GM12873 (cell line): ENCODE measurements around the gene LNPEP.

Source experiments
- TF ChIP-seq, protein P1 (sequence below): IDR thresholded peaks from 2 replicates; pipeline ENCODE4 v1.5.1; 2012; ENCODE audit warnings: low read depth, mild to moderate bottlenecking, moderate library complexity, low read length, control low read depth; ENCODE audit not compliant: insufficient read depth; ENCODE audit errors: missing control alignments

The LNPEP gene

DNA sequence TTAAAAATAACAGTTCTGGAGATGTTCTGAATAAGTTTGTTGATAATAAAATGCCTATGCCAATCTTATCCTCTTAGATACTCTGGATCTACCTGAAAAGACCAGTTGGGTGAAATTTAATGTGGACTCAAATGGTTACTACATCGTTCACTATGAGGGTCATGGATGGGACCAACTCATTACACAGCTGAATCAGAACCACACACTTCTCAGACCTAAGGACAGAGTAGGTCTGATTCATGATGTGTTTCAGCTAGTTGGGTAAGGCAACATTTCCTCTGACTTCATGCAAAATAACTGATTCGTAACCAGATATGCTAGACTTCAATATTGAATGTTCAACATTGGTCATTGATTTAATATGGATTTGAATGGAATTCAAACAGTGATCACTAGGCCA lies 32.6 kb upstream of the LNPEP start:
- TF ChIP-seq, protein P1, sequence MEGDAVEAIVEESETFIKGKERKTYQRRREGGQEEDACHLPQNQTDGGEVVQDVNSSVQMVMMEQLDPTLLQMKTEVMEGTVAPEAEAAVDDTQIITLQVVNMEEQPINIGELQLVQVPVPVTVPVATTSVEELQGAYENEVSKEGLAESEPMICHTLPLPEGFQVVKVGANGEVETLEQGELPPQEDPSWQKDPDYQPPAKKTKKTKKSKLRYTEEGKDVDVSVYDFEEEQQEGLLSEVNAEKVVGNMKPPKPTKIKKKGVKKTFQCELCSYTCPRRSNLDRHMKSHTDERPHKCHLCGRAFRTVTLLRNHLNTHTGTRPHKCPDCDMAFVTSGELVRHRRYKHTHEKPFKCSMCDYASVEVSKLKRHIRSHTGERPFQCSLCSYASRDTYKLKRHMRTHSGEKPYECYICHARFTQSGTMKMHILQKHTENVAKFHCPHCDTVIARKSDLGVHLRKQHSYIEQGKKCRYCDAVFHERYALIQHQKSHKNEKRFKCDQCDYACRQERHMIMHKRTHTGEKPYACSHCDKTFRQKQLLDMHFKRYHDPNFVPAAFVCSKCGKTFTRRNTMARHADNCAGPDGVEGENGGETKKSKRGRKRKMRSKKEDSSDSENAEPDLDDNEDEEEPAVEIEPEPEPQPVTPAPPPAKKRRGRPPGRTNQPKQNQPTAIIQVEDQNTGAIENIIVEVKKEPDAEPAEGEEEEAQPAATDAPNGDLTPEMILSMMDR: no peak

DNA sequence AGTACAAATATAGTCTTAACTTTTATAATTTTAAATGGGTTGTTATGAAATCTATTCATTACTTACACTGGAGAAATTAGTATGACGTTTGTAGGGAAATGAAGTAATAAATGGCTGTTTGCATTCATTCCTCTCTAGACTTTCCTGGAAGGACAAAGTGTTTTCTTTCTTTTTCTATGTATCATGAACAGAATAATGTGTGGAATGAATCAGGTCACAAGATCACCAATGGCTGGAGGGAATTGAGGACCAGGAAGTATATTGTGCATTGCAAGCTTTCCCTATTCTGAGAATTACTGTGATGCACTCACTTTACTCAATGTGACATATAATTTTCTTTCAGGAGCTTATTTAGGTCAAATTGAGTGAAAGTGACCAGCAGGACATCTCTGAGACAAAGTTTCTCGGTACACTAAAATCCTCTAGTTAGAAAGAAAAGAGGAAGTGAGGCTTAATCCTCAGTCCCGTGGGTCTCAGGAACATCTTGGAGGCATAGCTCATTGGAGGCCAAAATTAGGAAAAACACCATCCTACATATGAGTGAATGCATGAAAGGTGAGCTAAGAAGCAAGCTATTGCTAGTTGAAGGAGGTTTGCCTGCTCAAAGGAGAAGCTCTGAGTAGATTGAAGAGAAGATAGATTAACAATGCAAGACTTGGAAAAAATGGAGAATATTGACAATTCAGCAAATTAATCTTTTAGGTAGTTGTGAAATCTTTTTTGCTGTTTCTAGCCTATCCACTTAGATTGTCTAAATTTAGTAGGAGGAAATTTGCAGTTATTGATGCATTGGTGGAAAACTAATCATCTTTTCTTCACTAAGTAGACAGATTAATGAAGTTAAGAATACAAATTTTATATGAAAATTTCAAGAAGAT lies 31.6 kb upstream of the LNPEP start:
- TF ChIP-seq, protein P1: no peak

DNA sequence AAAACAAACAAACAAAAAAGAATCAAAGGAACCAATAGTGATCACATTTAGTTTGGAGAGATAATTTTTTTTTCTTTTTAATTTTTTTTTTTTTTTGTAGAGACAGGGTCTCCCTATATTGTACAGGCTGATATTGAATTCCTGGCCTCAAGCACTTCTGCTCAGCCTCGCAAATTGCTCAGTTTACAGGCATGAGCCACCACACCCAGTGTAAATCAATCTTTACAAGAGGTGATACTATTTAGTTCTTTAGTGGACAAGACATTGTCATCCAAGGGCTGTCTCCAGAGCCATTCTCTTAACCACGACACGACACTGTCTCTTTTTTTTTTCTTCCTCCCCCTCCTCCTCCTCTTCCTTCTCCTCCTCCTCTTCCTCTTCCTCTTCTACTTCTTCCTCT lies 30.0 kb upstream of the LNPEP start:
- TF ChIP-seq, protein P1: no peak

DNA sequence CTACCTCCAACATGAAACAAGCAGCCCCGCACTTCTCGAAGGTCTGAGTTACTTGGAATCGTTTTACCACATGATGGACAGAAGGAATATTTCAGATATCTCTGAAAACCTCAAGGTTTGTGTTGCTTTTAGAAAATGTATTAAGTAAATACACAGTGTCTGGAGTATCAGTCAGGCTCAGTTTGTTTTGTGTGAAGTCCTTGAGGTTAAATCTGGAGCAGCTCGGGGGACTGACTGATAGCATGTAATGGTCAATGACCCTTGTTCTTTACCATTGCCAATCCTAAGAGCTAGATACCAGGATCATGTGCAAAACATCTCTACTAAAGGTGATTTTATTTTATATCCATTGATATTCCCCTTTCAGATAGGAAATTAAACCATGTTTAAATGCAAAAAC lies 26.9 kb upstream of the LNPEP start:
- TF ChIP-seq, protein P1: no peak

DNA sequence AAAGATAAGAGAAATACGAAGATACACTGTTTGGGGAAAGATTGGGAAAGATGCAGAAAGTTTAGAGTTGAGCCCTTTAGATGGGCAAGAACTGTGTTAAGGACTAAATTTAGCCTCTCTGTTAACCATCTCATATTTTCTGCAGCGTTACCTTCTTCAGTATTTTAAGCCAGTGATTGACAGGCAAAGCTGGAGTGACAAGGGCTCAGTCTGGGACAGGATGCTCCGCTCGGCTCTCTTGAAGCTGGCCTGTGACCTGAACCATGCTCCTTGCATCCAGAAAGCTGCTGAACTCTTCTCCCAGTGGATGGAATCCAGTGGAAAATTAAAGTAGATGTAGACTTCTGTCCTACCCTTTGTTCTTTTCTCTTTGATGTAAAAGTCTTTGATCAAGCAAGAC lies 26.4 kb upstream of the LNPEP start:
- TF ChIP-seq, protein P1: no peak

DNA sequence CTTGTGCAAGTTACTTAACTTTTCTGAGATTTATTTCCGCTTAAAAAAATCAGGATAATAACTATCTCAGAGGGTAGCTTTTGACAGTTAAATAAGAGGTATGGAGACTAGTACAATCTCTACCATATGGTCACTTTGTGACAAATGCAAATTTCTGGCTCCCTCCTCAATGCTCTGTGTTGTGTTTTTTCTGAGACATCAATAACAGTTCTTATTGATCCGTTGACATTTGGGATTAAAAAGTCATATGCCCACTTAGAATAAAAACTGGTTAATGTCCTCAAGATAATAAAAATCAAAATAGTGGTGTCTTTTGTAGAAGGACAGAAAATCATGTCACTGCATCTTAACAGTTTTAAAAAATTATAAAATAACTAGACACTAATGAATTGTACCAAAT lies 24.7 kb upstream of the LNPEP start:
- TF ChIP-seq, protein P1: no peak

DNA sequence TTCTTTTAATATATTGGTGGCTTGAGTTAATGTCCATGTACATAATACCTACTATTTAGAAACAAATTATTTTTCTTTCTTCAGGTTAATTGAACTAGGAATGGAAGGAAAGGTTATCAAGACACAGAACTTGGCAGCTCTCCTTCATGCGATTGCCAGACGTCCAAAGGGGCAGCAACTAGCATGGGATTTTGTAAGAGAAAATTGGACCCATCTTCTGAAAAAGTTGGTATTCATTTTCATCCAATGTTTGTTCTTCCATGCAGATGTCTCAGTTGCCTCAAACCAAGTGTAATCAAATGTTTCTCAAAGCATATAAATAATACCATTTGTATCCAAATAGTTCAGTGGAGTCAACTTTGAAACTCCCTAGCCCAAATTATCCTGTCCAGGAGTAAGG lies 22.6 kb upstream of the LNPEP start:
- TF ChIP-seq, protein P1: no peak
